SK-N-SH (cell line): Measurements from ENCODE around the gene MPPE1. TPM values are rescaled to one million over a fixed set of nuclear protein-coding genes. Genes with fewer than 3 reads are reported as not detected.

Source experiments
- CTCF ChIA-PET: fragments of 300-600, 350-600 bp; formaldehyde crosslinking; extraction: SDS; loops from one replicate; lab custom pipeline; 2021; lab: Yijun Ruan, JAX
- POLR2A ChIA-PET: fragments of 350-600 bp; sonication (Branson Sonifier 250); formaldehyde crosslinking; extraction: SDS; loops from one replicate; lab custom pipeline; 2020; ENCODE audit warnings: antibody characterized with exemption, inconsistent platforms; lab: Yijun Ruan, JAX
- DNase-seq: peaks from one replicate; pipeline ENCODE4 v3.0.0; 2012
- H2AFZ ChIP-seq: fragments of 200-600 bp; sonication (generic); 2 replicates; pipeline ENCODE4 v1.8.1; 2016; ENCODE audit warnings: antibody characterized with exemption, mild to moderate bottlenecking, low read depth
- H3F3A ChIP-seq: fragments of 200-600 bp; sonication (generic); replicated peaks from 2 replicates; pipeline ENCODE3; 2016; ENCODE audit warnings: antibody characterized with exemption, mild to moderate bottlenecking; ENCODE audit not compliant: insufficient read depth
- H3K27ac ChIP-seq, 2 experiments: fragments of 200-500 bp in 1 of 2; fragments of 200-600 bp in 1 of 2; sonication (Bioruptor generic) in 1 of 2; sonication (generic), shearing (Covaris generic) in 1 of 2; 2 replicates each; pipeline versions ENCODE4 v1.5.1 to v1.6.1; 2014 to 2016; ENCODE audit warnings: low read depth in 2 of 2, inconsistent platforms in 1 of 2, low read length in 1 of 2, mild to moderate bottlenecking in 1 of 2, mixed read lengths in 1 of 2
- H3K27me3 ChIP-seq: fragments of 200-600 bp; sonication (generic), shearing (Covaris generic); 2 replicates; pipeline ENCODE4 v1.6.1; 2016; ENCODE audit warnings: mixed run types; ENCODE audit not compliant: insufficient read depth
- H3K36me3 ChIP-seq, 2 experiments: fragments of 200-500 bp in 1 of 2; fragments of 200-600 bp in 1 of 2; sonication (Bioruptor generic) in 1 of 2; sonication (generic) in 1 of 2; replicated peaks in 1 of 2; 2 replicates each; pipeline versions ENCODE3 to v1.5.1; 2014 to 2016; ENCODE audit warnings: low read length in 1 of 2, mild to moderate bottlenecking in 1 of 2; ENCODE audit not compliant: insufficient read depth in 2 of 2, control insufficient read depth in 1 of 2
- H3K4me1 ChIP-seq, 2 experiments: fragments of 200-500 bp in 1 of 2; fragments of 200-600 bp in 1 of 2; sonication (Bioruptor generic) in 1 of 2; sonication (generic), shearing (Covaris generic) in 1 of 2; 2 replicates each; pipeline versions ENCODE4 v1.5.1 to v1.6.1; 2014 to 2016; ENCODE audit warnings: low read depth in 1 of 2, low read length in 1 of 2, mixed run types in 1 of 2; ENCODE audit not compliant: insufficient read depth in 2 of 2, control insufficient read depth in 1 of 2
- H3K4me2 ChIP-seq: fragments of 200-600 bp; sonication (generic), shearing (Covaris generic); 2 replicates; pipeline ENCODE4 v1.6.1; 2017; ENCODE audit warnings: mixed run types
- H3K4me3 ChIP-seq, 2 experiments: fragments of 200-500 bp in 1 of 2; fragments of 200-600 bp in 1 of 2; sonication (Bioruptor generic) in 1 of 2; sonication (generic), shearing (Covaris generic) in 1 of 2; 2 replicates each; pipeline versions ENCODE4 v1.5.1 to v1.8.1; 2014 to 2016; ENCODE audit warnings: low read depth in 2 of 2, inconsistent platforms in 1 of 2, low read length in 1 of 2, mild to moderate bottlenecking in 1 of 2, mixed read lengths in 1 of 2, moderate library complexity in 1 of 2
- H3K79me2 ChIP-seq: fragments of 200-600 bp; sonication (generic); 2 replicates; pipeline ENCODE4 v1.8.1; 2017; ENCODE audit warnings: mild to moderate bottlenecking; ENCODE audit not compliant: insufficient read depth
- H3K9ac ChIP-seq: fragments of 200-600 bp; sonication (generic); 2 replicates; pipeline ENCODE4 v1.6.1; 2017; ENCODE audit warnings: mixed run types
- H3K9me2 ChIP-seq: fragments of 200-600 bp; sonication (generic); 2 replicates; pipeline ENCODE4 v1.6.1; 2017; ENCODE audit warnings: mixed run types
- H3K9me3 ChIP-seq: fragments of 200-600 bp; sonication (generic); 2 replicates; pipeline ENCODE4 v1.6.1; 2017; ENCODE audit warnings: mixed run types, mild to moderate bottlenecking, moderate library complexity
- H4K20me1 ChIP-seq: fragments of 200-600 bp; sonication (generic); 2 replicates; pipeline ENCODE4 v1.6.1; 2017; ENCODE audit warnings: mild to moderate bottlenecking, mixed run types; ENCODE audit not compliant: insufficient read depth
- CHD2 ChIP-seq: fragments of 150-350 bp; IDR thresholded peaks from 2 replicates; pipeline ENCODE4 v1.6.1; 2018; ENCODE audit warnings: low read length; ENCODE audit not compliant: partially characterized antibody
- ELF1 ChIP-seq: IDR thresholded peaks from 2 replicates; pipeline ENCODE4 v1.4.0; 2012
- EP300 ChIP-seq, 2 experiments: IDR thresholded peaks; 2 replicates each; pipeline versions ENCODE4 v1.4.0 to v1.6.1; 2012; ENCODE audit warnings: borderline replicate concordance in 1 of 2, low read depth in 1 of 2, low read length in 1 of 2
- FOSL2 ChIP-seq: IDR thresholded peaks from 2 replicates; pipeline ENCODE4 v1.4.0; 2012; ENCODE audit warnings: low read depth, mild to moderate bottlenecking, moderate library complexity, borderline replicate concordance
- FOXJ3 ChIP-seq: sonication (generic); formaldehyde crosslinking; IDR thresholded peaks from 2 replicates; pipeline ENCODE4 v1.5.1; 2020; ENCODE audit warnings: mild to moderate bottlenecking, missing genetic modification reagents
- GABPA ChIP-seq: IDR thresholded peaks from 2 replicates; pipeline ENCODE4 v1.4.0; 2012; ENCODE audit warnings: low read depth, mild to moderate bottlenecking
- GATA2 ChIP-seq: sonication (generic); formaldehyde crosslinking; IDR thresholded peaks from 2 replicates; pipeline ENCODE4 v1.5.0; 2020; ENCODE audit warnings: mild to moderate bottlenecking, missing genetic modification reagents
- JUND ChIP-seq: IDR thresholded peaks from 2 replicates; pipeline ENCODE4 v1.4.0; 2012
- MEF2A ChIP-seq: IDR thresholded peaks from 2 replicates; pipeline ENCODE4 v1.4.0; 2012; ENCODE audit warnings: low read depth, borderline replicate concordance
- MXI1 ChIP-seq: IDR thresholded peaks from 2 replicates; pipeline ENCODE4 v1.6.1; 2012; ENCODE audit warnings: mild to moderate bottlenecking, low read depth, low read length, improper control_type of control experiment
- NRF1 ChIP-seq: IDR thresholded peaks from 2 replicates; pipeline ENCODE4 v1.6.1; 2012; ENCODE audit warnings: low read depth, mild to moderate bottlenecking, low read length
- POLR2AphosphoS5 ChIP-seq: IDR thresholded peaks from 2 replicates; pipeline ENCODE4 v1.6.1; 2012; ENCODE audit warnings: low read depth, low read length
- RAD21 ChIP-seq: IDR thresholded peaks from 2 replicates; pipeline ENCODE4 v1.6.1; 2012; ENCODE audit warnings: mild to moderate bottlenecking, low read length
- RCOR1 ChIP-seq: fragments of 150-350 bp; IDR thresholded peaks from 2 replicates; pipeline ENCODE4 v1.6.1; 2017; ENCODE audit warnings: antibody characterized with exemption, low read length
- RXRA ChIP-seq: IDR thresholded peaks from 2 replicates; pipeline ENCODE4 v1.4.0; 2012; ENCODE audit warnings: low read depth, mild to moderate bottlenecking, borderline replicate concordance
- YY1 ChIP-seq: IDR thresholded peaks from 2 replicates; pipeline ENCODE4 v1.4.0; 2012; ENCODE audit warnings: low read depth, mild to moderate bottlenecking
- WGBS: methylation state at CpG from one replicate; pipeline ENCODE4 v1.1.6; 2017; ENCODE audit warnings: low lambda C conversion rate; 5-methylcytosine and 5-hydroxymethylcytosine counted together
- polyA plus RNA-seq, 3 experiments: library from polyadenylated mRNA; depleted of rRNA; stranded (reverse); fragments of >200 nt; gene quantifications; 2 replicates each; pipeline ENCODE4 v1.2.3, GENCODE V29; 2012
- TF ChIP-seq, protein P1 (sequence below): fragments of 150-350 bp; IDR thresholded peaks from 2 replicates; pipeline ENCODE4 v1.6.1; 2017; ENCODE audit warnings: antibody characterized with exemption, low read length, low read depth, borderline replicate concordance
- TF ChIP-seq, protein P2 (sequence below): IDR thresholded peaks from 2 replicates; pipeline ENCODE4 v1.6.1; 2012; ENCODE audit warnings: mild to moderate bottlenecking, low read depth, low read length, moderate library complexity
- TF ChIP-seq, protein P3 (sequence below): fragments of 150-350 bp; IDR thresholded peaks from 2 replicates; pipeline ENCODE4 v1.6.1; 2016; ENCODE audit warnings: mild to moderate bottlenecking, low read depth, low read length
- TF ChIP-seq, protein P4 (sequence below): IDR thresholded peaks from 2 replicates; pipeline ENCODE4 v1.4.0; 2012; ENCODE audit warnings: low read depth, borderline replicate concordance
- TF ChIP-seq, protein P5 (sequence below): IDR thresholded peaks from 2 replicates; pipeline ENCODE4 v1.4.0; 2012; ENCODE audit warnings: low read depth

The MPPE1 gene
- polyA plus RNA-seq, 1 of the 3 experiments (the other 2 are of a cell fraction) = 13.2 TPM

DNA sequence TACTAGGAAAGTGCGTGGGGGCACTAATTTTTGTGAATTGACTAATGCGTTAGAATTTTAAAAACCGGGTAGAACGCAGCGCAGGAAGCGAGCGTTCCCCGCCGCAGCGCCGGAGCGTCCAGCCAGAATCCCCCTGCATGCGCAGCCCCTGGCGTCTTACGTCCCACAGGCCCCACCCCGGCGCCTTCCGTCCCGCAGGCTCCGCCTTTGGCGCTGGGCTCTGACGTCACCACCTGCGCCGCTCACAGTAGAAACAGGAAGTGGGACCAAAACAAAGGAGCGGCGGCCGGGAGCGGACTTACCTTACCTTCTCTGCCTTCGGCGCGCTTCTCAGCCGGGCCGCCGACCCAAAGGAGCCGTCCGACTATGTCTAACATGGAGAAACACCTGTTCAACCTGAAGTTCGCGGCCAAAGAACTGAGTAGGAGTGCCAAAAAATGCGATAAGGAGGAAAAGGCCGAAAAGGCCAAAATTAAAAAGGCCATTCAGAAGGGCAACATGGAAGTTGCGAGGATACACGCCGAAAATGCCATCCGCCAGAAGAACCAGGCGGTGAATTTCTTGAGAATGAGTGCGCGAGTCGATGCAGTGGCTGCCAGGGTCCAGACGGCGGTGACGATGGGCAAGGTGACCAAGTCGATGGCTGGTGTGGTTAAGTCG lies 56.8 kb downstream of the MPPE1 start, which contains the start of gene CHMP1B (continued):
- TF ChIP-seq, protein P1, sequence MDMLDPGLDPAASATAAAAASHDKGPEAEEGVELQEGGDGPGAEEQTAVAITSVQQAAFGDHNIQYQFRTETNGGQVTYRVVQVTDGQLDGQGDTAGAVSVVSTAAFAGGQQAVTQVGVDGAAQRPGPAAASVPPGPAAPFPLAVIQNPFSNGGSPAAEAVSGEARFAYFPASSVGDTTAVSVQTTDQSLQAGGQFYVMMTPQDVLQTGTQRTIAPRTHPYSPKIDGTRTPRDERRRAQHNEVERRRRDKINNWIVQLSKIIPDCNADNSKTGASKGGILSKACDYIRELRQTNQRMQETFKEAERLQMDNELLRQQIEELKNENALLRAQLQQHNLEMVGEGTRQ = no peak
- TF ChIP-seq, protein P2, sequence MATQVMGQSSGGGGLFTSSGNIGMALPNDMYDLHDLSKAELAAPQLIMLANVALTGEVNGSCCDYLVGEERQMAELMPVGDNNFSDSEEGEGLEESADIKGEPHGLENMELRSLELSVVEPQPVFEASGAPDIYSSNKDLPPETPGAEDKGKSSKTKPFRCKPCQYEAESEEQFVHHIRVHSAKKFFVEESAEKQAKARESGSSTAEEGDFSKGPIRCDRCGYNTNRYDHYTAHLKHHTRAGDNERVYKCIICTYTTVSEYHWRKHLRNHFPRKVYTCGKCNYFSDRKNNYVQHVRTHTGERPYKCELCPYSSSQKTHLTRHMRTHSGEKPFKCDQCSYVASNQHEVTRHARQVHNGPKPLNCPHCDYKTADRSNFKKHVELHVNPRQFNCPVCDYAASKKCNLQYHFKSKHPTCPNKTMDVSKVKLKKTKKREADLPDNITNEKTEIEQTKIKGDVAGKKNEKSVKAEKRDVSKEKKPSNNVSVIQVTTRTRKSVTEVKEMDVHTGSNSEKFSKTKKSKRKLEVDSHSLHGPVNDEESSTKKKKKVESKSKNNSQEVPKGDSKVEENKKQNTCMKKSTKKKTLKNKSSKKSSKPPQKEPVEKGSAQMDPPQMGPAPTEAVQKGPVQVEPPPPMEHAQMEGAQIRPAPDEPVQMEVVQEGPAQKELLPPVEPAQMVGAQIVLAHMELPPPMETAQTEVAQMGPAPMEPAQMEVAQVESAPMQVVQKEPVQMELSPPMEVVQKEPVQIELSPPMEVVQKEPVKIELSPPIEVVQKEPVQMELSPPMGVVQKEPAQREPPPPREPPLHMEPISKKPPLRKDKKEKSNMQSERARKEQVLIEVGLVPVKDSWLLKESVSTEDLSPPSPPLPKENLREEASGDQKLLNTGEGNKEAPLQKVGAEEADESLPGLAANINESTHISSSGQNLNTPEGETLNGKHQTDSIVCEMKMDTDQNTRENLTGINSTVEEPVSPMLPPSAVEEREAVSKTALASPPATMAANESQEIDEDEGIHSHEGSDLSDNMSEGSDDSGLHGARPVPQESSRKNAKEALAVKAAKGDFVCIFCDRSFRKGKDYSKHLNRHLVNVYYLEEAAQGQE = no peak
- no peak for TF ChIP-seq RXRA
- peak; percentile 65 for TF ChIP-seq GABPA
- peak; percentile 75 for TF ChIP-seq NRF1
- TF ChIP-seq FOXJ3 = peak; percentile 35; the same call in 1 of the 2 replicates
- TF ChIP-seq, protein P3, sequence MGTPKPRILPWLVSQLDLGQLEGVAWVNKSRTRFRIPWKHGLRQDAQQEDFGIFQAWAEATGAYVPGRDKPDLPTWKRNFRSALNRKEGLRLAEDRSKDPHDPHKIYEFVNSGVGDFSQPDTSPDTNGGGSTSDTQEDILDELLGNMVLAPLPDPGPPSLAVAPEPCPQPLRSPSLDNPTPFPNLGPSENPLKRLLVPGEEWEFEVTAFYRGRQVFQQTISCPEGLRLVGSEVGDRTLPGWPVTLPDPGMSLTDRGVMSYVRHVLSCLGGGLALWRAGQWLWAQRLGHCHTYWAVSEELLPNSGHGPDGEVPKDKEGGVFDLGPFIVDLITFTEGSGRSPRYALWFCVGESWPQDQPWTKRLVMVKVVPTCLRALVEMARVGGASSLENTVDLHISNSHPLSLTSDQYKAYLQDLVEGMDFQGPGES = no peak
- TF ChIP-seq YY1 = 0 out of 2 replicates have a peak, but pooled peaks have one; percentile 30
- peak; percentile 82 for TF ChIP-seq POLR2AphosphoS5
- TF ChIP-seq EP300 (IDR thresholded peaks at IDR 0.05; ENCODE audit: borderline replicate concordance in 1 of 2, low read depth in 1 of 2, low read length in 1 of 2) = peak in 1 of 2 experiments; percentile 24; a peak in 1 of 4 replicates
- peak; percentile 80 for TF ChIP-seq CHD2
- TF ChIP-seq MEF2A = no peak
- peak; percentile 75 for TF ChIP-seq MXI1

DNA sequence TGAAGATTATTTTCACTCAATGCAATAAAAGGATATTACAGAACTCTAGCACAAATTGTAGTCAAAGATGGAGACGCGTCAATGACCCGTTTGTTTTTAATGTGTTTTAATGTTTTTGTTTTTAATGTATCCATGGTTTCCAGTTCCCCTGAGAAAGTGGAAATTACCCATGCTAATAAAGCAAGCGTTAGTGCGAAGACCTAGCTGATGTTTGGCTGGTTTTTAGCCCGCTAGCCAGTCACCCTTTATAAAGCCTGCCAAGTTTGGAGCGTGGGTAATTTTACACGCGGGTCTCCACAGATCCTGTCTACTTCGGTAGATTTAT lies 57.3 kb downstream of the MPPE1 start:
- Histone ChIP-seq H3K9ac (peak overlapping the region; percentile 97; the same call in 1 of the 2 replicates), H3K27ac (peak overlapping the region; percentile 44 to 90), H3K36me3 (peaks cover 0 to 21% of the 10 kb centered on the region in 2 experiments), H3F3A (peaks cover 9% of the 10 kb centered on the region), H3K4me3 (peak overlapping the region; percentile 95 to 100), H2AFZ (peak overlapping the region; percentile 66), H3K79me2 (peaks cover 34% of the 10 kb centered on the region), H3K4me1 (peaks cover 0 to 17% of the 10 kb centered on the region in 2 experiments; a peak in 2 of 4 replicates), H3K9me2 (no peaks in the 10 kb centered on the region), H3K4me2 (peak overlapping the region; percentile 87), H3K9me3 (no peaks in the 10 kb centered on the region), H4K20me1 (peaks cover 12% of the 10 kb centered on the region; the same call in 1 of the 2 replicates), H3K27me3 (no peaks in the 10 kb centered on the region; the same call in 1 of the 2 replicates)
- WGBS = under 1% methylated on average over 10 of the region's 10 CpGs
- peak; percentile 38 for DNase-seq
- POLR2A ChIA-PET = no interaction called here
- CTCF ChIA-PET = interaction anchor here (1.2 kb wide), 1 partner anchor 87 kb away, joined by 3 read pairs; no protein-coding TSS in a partner anchor
- no peak for TF ChIP-seq GATA2 (CRISPR knock-in tag)
- no peak for TF ChIP-seq FOSL2
- TF ChIP-seq, protein P4, sequence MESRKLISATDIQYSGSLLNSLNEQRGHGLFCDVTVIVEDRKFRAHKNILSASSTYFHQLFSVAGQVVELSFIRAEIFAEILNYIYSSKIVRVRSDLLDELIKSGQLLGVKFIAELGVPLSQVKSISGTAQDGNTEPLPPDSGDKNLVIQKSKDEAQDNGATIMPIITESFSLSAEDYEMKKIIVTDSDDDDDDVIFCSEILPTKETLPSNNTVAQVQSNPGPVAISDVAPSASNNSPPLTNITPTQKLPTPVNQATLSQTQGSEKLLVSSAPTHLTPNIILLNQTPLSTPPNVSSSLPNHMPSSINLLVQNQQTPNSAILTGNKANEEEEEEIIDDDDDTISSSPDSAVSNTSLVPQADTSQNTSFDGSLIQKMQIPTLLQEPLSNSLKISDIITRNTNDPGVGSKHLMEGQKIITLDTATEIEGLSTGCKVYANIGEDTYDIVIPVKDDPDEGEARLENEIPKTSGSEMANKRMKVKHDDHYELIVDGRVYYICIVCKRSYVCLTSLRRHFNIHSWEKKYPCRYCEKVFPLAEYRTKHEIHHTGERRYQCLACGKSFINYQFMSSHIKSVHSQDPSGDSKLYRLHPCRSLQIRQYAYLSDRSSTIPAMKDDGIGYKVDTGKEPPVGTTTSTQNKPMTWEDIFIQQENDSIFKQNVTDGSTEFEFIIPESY = no peak
- no peak for TF ChIP-seq RCOR1
- TF ChIP-seq, protein P1 = no peak
- TF ChIP-seq, protein P5, sequence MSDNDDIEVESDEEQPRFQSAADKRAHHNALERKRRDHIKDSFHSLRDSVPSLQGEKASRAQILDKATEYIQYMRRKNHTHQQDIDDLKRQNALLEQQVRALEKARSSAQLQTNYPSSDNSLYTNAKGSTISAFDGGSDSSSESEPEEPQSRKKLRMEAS = no peak
- TF ChIP-seq NRF1 = no peak
- no peak for TF ChIP-seq YY1
- no peak for TF ChIP-seq JUND
- no peak for TF ChIP-seq ELF1
- no peak for TF ChIP-seq GABPA
- TF ChIP-seq EP300 (IDR thresholded peaks at IDR 0.05; ENCODE audit: borderline replicate concordance in 1 of 2, low read depth in 1 of 2, low read length in 1 of 2) = no peak
- TF ChIP-seq RAD21 = no peak
